GM19043 (cell line): ENCODE data around the gene DSE.

Experiments
- ATAC-seq: cut with Tn5 transposase; IDR thresholded peaks from one replicate; pipeline ENCODE4 v1.9.1; 2021; ENCODE audit warnings: low read depth; ENCODE audit not compliant: unreplicated experiment

DSE gene

GRCh38 chr6:116385459-116385802, 14.7 kb downstream of the DSE start:
- no peak for ATAC-seq

GRCh38 chr6:116385921-116386320, 15.2 kb downstream of the DSE start:
- ATAC-seq = no peak

GRCh38 chr6:116386581-116387299, 16.0 kb downstream of the DSE start:
- ATAC-seq = peak; percentile 37

- ATAC-seq = peak; percentile 60
Observed at GRCh38 chr6:116387374-116387773, 16.6 kb downstream of the DSE start.

- no peak for ATAC-seq
Observed at GRCh38 chr6:116388924-116389323, 18.2 kb downstream of the DSE start.

GRCh38 chr6:116389357-116389756, 18.6 kb downstream of the DSE start:
- no peak for ATAC-seq

- peak; percentile 53 for ATAC-seq
Observed at GRCh38 chr6:116390581-116390980, 19.8 kb downstream of the DSE start.

GRCh38 chr6:116392132-116393013, 21.6 kb downstream of the DSE start:
- no peak for ATAC-seq

- no peak for ATAC-seq
Observed at GRCh38 chr6:116393430-116393829, 22.7 kb downstream of the DSE start.

- ATAC-seq = no peak
Observed at GRCh38 chr6:116395647-116396046, 24.9 kb downstream of the DSE start.

- no peak for ATAC-seq
Observed at GRCh38 chr6:116396441-116396840, 25.7 kb downstream of the DSE start.

- no peak for ATAC-seq
Observed at GRCh38 chr6:116397914-116398313, 27.2 kb downstream of the DSE start.

- ATAC-seq = no peak
Observed at GRCh38 chr6:116398316-116399010, 27.7 kb downstream of the DSE start.

- ATAC-seq = no peak
Observed at GRCh38 chr6:116399287-116399686, 28.5 kb downstream of the DSE start.

GRCh38 chr6:116400328-116400727, 29.6 kb downstream of the DSE start:
- no peak for ATAC-seq

- no peak for ATAC-seq
Observed at GRCh38 chr6:116402108-116402937, 31.6 kb downstream of the DSE start.

GRCh38 chr6:116403205-116403604, 32.5 kb downstream of the DSE start:
- ATAC-seq = no peak

- no peak for ATAC-seq
Observed at GRCh38 chr6:116404696-116405095, 33.9 kb downstream of the DSE start.

- peak; percentile 60 for ATAC-seq
Observed at GRCh38 chr6:116405138-116405537, 34.4 kb downstream of the DSE start.

- ATAC-seq = no peak
Observed at GRCh38 chr6:116405652-116406356, 35.1 kb downstream of the DSE start.
